K562 (cell line): ENCODE measurements around the gene ZNF516. TPM values are rescaled to one million over a fixed set of nuclear protein-coding genes. Genes with fewer than 3 reads are reported as not detected.

Experiments
- ATAC-seq: fragments of 200-7000 bp; cut with Tn5 transposase; 3 replicates; pipeline ENCODE4 v1.9.1; 2020; ENCODE audit warnings: moderate library complexity
- BruUV-seq: library from RNA; stranded (reverse); fragments of 400-500 nt; replicated peaks from 2 replicates; lab custom pipeline; 2021; lab: Mats Ljungman, UMichigan
- CTCF ChIA-PET: fragments of 300-600 bp; formaldehyde crosslinking; extraction: SDS; loops from one replicate; lab custom pipeline; 2021; ENCODE audit warnings: low intra/inter-chr PET ratio; lab: Yijun Ruan, JAX
- POLR2A ChIA-PET: fragments of 300-600, 350-650 bp; sonication (Branson Sonifier 250); formaldehyde crosslinking; extraction: SDS; loops from one replicate; lab custom pipeline; 2021; ENCODE audit warnings: antibody characterized with exemption, inconsistent platforms; lab: Yijun Ruan, JAX
- DNase-seq, 4 experiments: peaks; one replicate each; pipeline versions ENCODE4 v3.0.0 to v3.0.0-alpha.2; 2011 to 2018; ENCODE audit warnings: low spot score in 3 of 4, mixed read lengths in 3 of 4; ENCODE audit errors: extremely low read depth in 1 of 4
- FAIRE-seq: peaks from 2 replicates; lab custom pipeline; 2011; peaks lifted over from hg19 to GRCh38; lab: Jason Lieb, UNC
- H2AFZ ChIP-seq: 2 replicates; pipeline ENCODE4 v1.6.0; 2011; ENCODE audit warnings: low read depth, low read length, control low read depth, inconsistent platforms
- H3K27ac ChIP-seq: fragments of 200-600 bp; 3 replicates; pipeline ENCODE4 v1.8.0; 2011; ENCODE audit warnings: low read depth, mild to moderate bottlenecking, control low read depth, inconsistent platforms, low read length, moderate library complexity, mixed read lengths; ENCODE audit errors: extremely low read depth
- H3K27me3 ChIP-seq, 2 experiments: fragments of 300-600 bp in 1 of 2; 2 replicates in 1 of 2; 3 replicates in 1 of 2; pipeline versions ENCODE4 v1.6.0 to v1.8.0; 2011; ENCODE audit warnings: inconsistent platforms in 2 of 2, low read length in 2 of 2, mild to moderate bottlenecking in 1 of 2, mixed read lengths in 1 of 2, moderate library complexity in 1 of 2; ENCODE audit not compliant: control insufficient read depth in 2 of 2, insufficient read depth in 2 of 2
- H3K36me3 ChIP-seq: fragments of 300-600 bp; 3 replicates; pipeline ENCODE4 v1.8.0; 2011; ENCODE audit warnings: mild to moderate bottlenecking, low read length, inconsistent platforms; ENCODE audit not compliant: control insufficient read depth, insufficient read depth
- H3K4me1 ChIP-seq, 2 experiments: fragments of 200-600 bp in 1 of 2; replicated peaks in 1 of 2; 2 replicates in 1 of 2; 3 replicates in 1 of 2; pipeline versions ENCODE4 v1.5.1 to v1.8.0; 2011; ENCODE audit warnings: inconsistent platforms in 2 of 2, low read length in 2 of 2, mild to moderate bottlenecking in 1 of 2, mixed read lengths in 1 of 2, moderate library complexity in 1 of 2; ENCODE audit not compliant: control insufficient read depth in 2 of 2, insufficient read depth in 2 of 2
- H3K4me2 ChIP-seq: 2 replicates; pipeline ENCODE4 v1.6.1; 2011; ENCODE audit warnings: low read length, control low read depth, inconsistent platforms, mixed read lengths; ENCODE audit not compliant: insufficient read depth
- H3K4me3 ChIP-seq: fragments of 200-600 bp; sonication (generic), shearing (Covaris generic); 2 replicates; pipeline ENCODE4 v1.5.1; 2016; ENCODE audit warnings: control low read depth, inconsistent platforms
- H3K79me2 ChIP-seq: fragments of 200-600 bp; 3 replicates; pipeline ENCODE4 v1.8.0; 2011; ENCODE audit warnings: low read length, inconsistent platforms; ENCODE audit not compliant: control insufficient read depth, insufficient read depth
- H3K9ac ChIP-seq, 2 experiments: 2 replicates each; pipeline versions ENCODE4 v1.6.0 to v1.6.1; 2011; ENCODE audit warnings: low read depth in 2 of 2, low read length in 2 of 2, control low read depth in 1 of 2, inconsistent platforms in 1 of 2, mild to moderate bottlenecking in 1 of 2, mixed read lengths in 1 of 2; ENCODE audit not compliant: insufficient read depth in 1 of 2
- H3K9me1 ChIP-seq: one replicate; pipeline ENCODE4 v1.6.0; 2011; ENCODE audit warnings: inconsistent platforms, mild to moderate bottlenecking, low read length, moderate library complexity; ENCODE audit not compliant: control insufficient read depth, insufficient read depth
- H3K9me3 ChIP-seq: replicated peaks from 2 replicates; pipeline ENCODE4 v1.5.1; 2011; ENCODE audit warnings: low read depth, low read length, inconsistent platforms; ENCODE audit not compliant: control insufficient read depth, insufficient read depth
- H4K20me1 ChIP-seq: replicated peaks from 2 replicates; pipeline ENCODE4 v1.6.1; 2011; ENCODE audit warnings: low read length, inconsistent platforms, mixed read lengths; ENCODE audit not compliant: control insufficient read depth, insufficient read depth
- DNMT1 ChIP-seq: fragments of 450-650 bp; IDR thresholded peaks from 2 replicates; pipeline ENCODE4 v1.6.1; 2016; ENCODE audit warnings: antibody characterized with exemption, mild to moderate bottlenecking
- STAT5A ChIP-seq: IDR thresholded peaks from 2 replicates; pipeline ENCODE4 v1.6.1; 2012; ENCODE audit warnings: low read length, inconsistent platforms, borderline replicate concordance
- TEAD4 ChIP-seq, 2 experiments: sonication (generic) in 1 of 2; formaldehyde crosslinking in 1 of 2; IDR thresholded peaks; 2 replicates each; pipeline versions ENCODE4 v1.6.1 to v1.8.0; 2012 to 2022; ENCODE audit warnings: borderline replicate concordance in 1 of 2, inconsistent platforms in 1 of 2, low read length in 1 of 2, mild to moderate bottlenecking in 1 of 2, missing genetic modification reagents in 1 of 2
- ZNF41 ChIP-seq: fragments of 250-450 bp; sonication (Bioruptor Pico); conservative IDR thresholded peaks from 2 replicates; pipeline ENCODE4 v1.4.0; 2020; ENCODE audit warnings: mild to moderate bottlenecking
- WGBS: fragments of 100-300 bp; shearing (Covaris generic); methylation state at CpG from one replicate; pipeline ENCODE4 v1.1.6; 2016; ENCODE audit warnings: low coverage, mixed read lengths; ENCODE audit not compliant: insufficient coverage; ENCODE audit errors: missing lambda C conversion rate; 5-methylcytosine and 5-hydroxymethylcytosine counted together
- in situ Hi-C: fragments of 300-500 bp; cut with MboI; formaldehyde crosslinking; loops from 4 replicates; pipeline ENCODE4 v1.15.0; 2018; ENCODE audit warnings: inconsistent platforms, mixed read lengths
- intact Hi-C: fragments of 100-400 bp; cut with micrococcal nuclease; formaldehyde crosslinking; loops from 2 replicates; pipeline ENCODE4 v1.14.2; 2022
- polyA plus RNA-seq, 8 experiments: library from polyadenylated mRNA; depleted of rRNA in 4 of 8; stranded (reverse) in 5 of 8; unstranded in 3 of 8; fragments of >200 nt; fragmentation: Nextera tagmentation in 2 of 8; fragmentation: Illumina TruSeq in 1 of 8; extraction: Ambion mirVana in 2 of 8; extraction: Trizol in 1 of 8; gene quantifications; 2 replicates each; pipeline versions ENCODE4 v1.2.1 to v1.2.3, GENCODE V29; 2011 to 2014; ENCODE audit warnings: inconsistent platforms in 1 of 8, missing spikeins in 1 of 8
- total RNA-seq, 7 experiments: library from RNA; depleted of rRNA in 6 of 7; stranded (reverse); fragments of >200 nt in 6 of 7; fragmentation: Illumina TruSeq in 2 of 7; extraction: Trizol in 2 of 7; gene quantifications; 2 replicates each; pipeline versions ENCODE4 v1.2.1 to v1.2.3, GENCODE V29; 2011 to 2021; ENCODE audit warnings: low replicate concordance in 1 of 7
- TF ChIP-seq, protein P1 (sequence below): fragments of 250-450 bp; sonication (Bioruptor Pico); IDR thresholded peaks from 2 replicates; pipeline ENCODE4 v1.4.0; 2020
- TF ChIP-seq, protein P2 (sequence below): sonication (generic); formaldehyde crosslinking; IDR thresholded peaks from 2 replicates; pipeline ENCODE4 v1.4.0; 2020; ENCODE audit warnings: mild to moderate bottlenecking, missing genetic modification reagents

Gene ZNF516
- total and polyA plus RNA-seq, 9 of the 15 experiments (the other 6 are each of a cell fraction or from before 2014, with no cell fraction given), result 0.04 to 0.20 (median 0.08) TPM; not detected in 3

DNA sequence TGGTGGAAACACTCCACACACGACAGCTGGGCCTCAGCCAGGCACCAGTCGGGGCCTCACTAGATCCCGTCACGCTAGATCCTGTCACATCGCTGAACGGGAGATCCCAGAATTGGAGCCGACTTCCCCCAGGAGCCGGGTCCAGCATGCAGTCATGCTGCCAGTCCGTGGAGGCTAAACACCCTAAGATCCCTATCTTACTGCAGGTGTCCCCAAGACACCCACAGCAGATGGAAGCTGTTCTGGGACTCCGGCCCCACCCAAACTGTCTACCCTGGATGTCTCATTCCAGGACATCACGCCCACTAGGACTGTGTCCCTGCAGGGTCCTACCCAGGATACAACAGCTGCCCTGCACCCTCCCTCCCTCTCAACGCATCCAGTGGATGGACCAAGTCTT lies 23.4 kb downstream of the ZNF516 start:
- H4K20me1 ChIP-seq, result no peaks in the 10 kb centered on the region

More for the DNA sequence above, 23.4 kb downstream of the ZNF516 start:
- ATAC-seq, result no peak
- DNase-seq, result no peak
- Histone ChIP-seq H3K36me3 (no peaks in the 10 kb centered on the region), H3K9me3 (no peaks in the 10 kb centered on the region), H3K27ac (no peak overlapping the region), H2AFZ (no peak overlapping the region), H3K9ac (no peak overlapping the region), H3K79me2 (no peaks in the 10 kb centered on the region), H3K4me2 (no peak overlapping the region), H3K4me1 (no peaks in the 10 kb centered on the region; a peak in 1 of 5 replicates), H3K9me1 (no peaks in the 10 kb centered on the region), H3K27me3 (peaks cover 0 to 15% of the 10 kb centered on the region in 2 experiments; a peak in 3 of 5 replicates), H3K4me3 (no peak overlapping the region)
- TF ChIP-seq, protein P1, sequence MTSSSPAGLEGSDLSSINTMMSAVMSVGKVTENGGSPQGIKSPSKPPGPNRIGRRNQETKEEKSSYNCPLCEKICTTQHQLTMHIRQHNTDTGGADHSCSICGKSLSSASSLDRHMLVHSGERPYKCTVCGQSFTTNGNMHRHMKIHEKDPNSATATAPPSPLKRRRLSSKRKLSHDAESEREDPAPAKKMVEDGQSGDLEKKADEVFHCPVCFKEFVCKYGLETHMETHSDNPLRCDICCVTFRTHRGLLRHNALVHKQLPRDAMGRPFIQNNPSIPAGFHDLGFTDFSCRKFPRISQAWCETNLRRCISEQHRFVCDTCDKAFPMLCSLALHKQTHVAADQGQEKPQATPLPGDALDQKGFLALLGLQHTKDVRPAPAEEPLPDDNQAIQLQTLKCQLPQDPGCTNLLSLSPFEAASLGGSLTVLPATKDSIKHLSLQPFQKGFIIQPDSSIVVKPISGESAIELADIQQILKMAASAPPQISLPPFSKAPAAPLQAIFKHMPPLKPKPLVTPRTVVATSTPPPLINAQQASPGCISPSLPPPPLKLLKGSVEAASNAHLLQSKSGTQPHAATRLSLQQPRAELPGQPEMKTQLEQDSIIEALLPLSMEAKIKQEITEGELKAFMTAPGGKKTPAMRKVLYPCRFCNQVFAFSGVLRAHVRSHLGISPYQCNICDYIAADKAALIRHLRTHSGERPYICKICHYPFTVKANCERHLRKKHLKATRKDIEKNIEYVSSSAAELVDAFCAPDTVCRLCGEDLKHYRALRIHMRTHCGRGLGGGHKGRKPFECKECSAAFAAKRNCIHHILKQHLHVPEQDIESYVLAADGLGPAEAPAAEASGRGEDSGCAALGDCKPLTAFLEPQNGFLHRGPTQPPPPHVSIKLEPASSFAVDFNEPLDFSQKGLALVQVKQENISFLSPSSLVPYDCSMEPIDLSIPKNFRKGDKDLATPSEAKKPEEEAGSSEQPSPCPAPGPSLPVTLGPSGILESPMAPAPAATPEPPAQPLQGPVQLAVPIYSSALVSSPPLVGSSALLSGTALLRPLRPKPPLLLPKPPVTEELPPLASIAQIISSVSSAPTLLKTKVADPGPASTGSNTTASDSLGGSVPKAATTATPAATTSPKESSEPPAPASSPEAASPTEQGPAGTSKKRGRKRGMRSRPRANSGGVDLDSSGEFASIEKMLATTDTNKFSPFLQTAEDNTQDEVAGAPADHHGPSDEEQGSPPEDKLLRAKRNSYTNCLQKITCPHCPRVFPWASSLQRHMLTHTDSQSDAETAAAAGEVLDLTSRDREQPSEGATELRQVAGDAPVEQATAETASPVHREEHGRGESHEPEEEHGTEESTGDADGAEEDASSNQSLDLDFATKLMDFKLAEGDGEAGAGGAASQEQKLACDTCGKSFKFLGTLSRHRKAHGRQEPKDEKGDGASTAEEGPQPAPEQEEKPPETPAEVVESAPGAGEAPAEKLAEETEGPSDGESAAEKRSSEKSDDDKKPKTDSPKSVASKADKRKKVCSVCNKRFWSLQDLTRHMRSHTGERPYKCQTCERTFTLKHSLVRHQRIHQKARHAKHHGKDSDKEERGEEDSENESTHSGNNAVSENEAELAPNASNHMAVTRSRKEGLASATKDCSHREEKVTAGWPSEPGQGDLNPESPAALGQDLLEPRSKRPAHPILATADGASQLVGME (CRISPR knock-in tag), result no peak
- TF ChIP-seq TEAD4 (IDR thresholded peaks at IDR 0.05; ENCODE audit: low read length) (no peak), TEAD4 (CRISPR knock-in tag; IDR thresholded peaks at IDR 0.05; ENCODE audit: borderline replicate concordance) (no peak), DNMT1 (no peak), ZNF41 (no peak), STAT5A (no peak)
- TF ChIP-seq, protein P2, sequence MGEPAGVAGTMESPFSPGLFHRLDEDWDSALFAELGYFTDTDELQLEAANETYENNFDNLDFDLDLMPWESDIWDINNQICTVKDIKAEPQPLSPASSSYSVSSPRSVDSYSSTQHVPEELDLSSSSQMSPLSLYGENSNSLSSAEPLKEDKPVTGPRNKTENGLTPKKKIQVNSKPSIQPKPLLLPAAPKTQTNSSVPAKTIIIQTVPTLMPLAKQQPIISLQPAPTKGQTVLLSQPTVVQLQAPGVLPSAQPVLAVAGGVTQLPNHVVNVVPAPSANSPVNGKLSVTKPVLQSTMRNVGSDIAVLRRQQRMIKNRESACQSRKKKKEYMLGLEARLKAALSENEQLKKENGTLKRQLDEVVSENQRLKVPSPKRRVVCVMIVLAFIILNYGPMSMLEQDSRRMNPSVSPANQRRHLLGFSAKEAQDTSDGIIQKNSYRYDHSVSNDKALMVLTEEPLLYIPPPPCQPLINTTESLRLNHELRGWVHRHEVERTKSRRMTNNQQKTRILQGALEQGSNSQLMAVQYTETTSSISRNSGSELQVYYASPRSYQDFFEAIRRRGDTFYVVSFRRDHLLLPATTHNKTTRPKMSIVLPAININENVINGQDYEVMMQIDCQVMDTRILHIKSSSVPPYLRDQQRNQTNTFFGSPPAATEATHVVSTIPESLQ (CRISPR knock-in tag), result no peak
- ChIA-PET POLR2A (no interaction called here), CTCF (no interaction called here)
- in situ Hi-C loops, result no loop called here
- 2% methylated on average over 7 of the region's 12 CpGs for WGBS
- intact Hi-C loops, result no loop called here
- no TSS peak for BruUV-seq
- FAIRE-seq, result no peak
